HG03571 (cell line): Measurements from ENCODE around the gene TAF1B.
"Not testable (repeated sequence)": the region's sequence is repeated elsewhere in the genome, so short reads cannot be mapped to it uniquely, and the experiment has no call there.

ENCODE experiments used
- ATAC-seq: cut with Tn5 transposase; IDR thresholded peaks from one replicate; pipeline ENCODE4 v1.9.1; 2021; ENCODE audit not compliant: unreplicated experiment

TAF1B gene

GRCh38 chr2:9879455-9880194, 36.4 kb downstream of the TAF1B start:
- no peak for ATAC-seq

- no peak for ATAC-seq
Measured at GRCh38 chr2:9883897-9884296, 40.6 kb downstream of the TAF1B start.

GRCh38 chr2:9884436-9884835, 41.2 kb downstream of the TAF1B start:
- no peak for ATAC-seq

- ATAC-seq, result no peak
Measured at GRCh38 chr2:9885036-9885684, 41.9 kb downstream of the TAF1B start.

GRCh38 chr2:9887513-9887912, 44.2 kb downstream of the TAF1B start:
- no peak for ATAC-seq

DNA sequence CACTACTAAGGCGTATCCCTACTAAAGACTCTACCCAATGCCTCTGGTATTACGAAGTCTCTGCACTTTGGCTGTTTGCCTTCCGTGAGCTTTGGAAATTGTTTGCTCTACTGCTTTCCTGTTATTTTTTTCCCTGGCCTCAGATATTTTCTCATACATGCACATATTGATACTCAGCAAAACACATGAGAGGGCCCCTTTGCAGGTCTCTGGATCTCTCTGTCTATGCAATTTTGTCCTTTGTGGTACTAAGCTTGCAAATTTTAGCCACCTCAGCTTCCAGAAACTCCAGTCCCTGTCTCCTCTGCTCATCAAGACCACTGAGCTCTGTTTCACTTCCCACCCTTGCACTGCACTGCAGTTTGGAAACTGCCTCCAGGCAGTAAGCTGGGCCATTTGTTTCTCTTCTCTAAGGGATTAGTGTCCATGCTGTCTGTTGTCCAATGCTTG, 46.6 kb downstream of the TAF1B start:
- no peak for ATAC-seq

DNA sequence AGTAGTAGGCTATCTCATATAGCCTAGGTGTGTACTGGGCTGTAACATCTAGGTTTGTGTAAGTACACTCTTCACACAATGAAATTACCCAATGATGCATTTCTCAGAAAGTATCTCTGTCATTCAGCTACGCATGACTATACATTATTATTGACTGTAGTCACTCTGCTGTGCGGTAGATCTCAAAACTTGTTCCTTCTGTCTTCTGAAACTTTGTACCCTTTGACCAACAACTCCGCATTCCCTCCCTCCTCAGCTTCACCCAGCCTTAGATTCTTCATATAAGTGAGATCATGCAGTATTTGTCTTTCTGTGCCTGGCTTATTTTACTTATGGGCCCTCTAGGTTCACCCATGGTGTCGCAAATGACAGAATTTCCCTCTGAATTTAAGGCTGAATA, 49.0 kb downstream of the TAF1B start:
- ATAC-seq, result no peak

DNA sequence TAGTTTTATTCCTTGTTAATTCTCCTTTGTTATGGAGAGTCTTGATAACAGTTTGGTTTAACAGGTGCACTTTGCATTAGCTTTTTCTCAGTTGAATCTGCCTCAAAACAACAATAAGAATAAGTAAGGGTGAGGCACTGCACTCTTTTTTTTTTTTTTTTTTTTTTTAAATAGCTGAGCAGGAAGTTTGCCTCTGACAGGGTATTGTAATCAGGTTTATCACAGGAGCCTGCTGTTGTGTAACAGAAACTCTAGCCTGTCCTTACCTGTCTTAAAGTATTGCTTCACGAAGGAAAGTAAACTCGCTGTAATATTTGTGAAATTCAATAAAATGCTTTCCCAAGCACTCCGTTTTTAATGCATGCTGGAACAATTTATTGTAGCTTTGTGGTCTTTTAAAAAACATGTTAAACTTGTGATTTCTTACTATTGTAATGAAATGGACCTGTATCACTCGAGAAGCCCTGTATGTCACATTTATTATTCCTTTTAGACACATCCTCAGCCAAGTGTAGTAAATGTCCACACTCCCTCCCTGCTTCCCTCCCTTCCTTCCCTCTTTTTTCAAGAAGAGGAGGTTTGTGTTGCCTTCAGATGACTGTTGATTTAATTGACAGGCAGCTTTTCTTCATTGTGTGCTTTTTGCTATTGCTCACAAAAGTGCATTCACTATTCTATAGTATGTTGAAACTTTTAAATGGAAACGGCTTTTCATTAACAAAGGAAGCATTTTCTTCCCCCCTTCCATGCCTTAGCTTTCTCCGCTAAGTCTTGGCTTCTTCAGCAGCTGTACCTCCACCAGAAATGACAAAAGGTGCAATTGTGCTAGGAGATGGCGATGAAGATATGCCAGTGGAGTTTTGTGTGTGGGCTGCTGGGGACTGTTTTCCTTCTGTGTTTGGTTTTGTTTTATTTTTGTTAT, 52.7 kb downstream of the TAF1B start:
- no peak for ATAC-seq

GRCh38 chr2:9897331-9897737, 54.1 kb downstream of the TAF1B start:
- no peak for ATAC-seq

DNA sequence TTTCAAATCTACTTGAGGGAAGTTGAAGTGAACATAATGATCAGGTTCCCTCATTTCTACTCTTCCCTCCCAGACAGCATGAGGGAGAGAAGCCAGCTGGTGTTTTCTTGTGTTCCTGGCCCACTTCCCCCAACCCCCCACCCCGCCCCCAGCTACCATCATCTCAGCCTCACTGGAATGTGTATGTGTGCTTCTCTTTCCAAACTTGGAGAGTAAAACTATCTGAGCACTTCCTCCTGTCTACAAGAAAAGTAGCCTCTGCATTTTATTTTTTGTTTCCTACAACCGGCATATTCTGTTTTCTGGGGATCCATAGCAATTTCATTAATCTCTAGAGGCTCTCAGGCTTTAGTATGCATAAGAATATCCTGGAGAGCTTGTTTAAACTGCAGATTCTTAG, 54.6 kb downstream of the TAF1B start:
- ATAC-seq, result no peak

GRCh38 chr2:9905413-9905812, 62.1 kb downstream of the TAF1B start:
- no peak for ATAC-seq

GRCh38 chr2:9907402-9907801, 64.1 kb downstream of the TAF1B start:
- no peak for ATAC-seq

- ATAC-seq, result no peak
Measured at GRCh38 chr2:9908639-9909038, 65.4 kb downstream of the TAF1B start.

- no peak for ATAC-seq
Measured at GRCh38 chr2:9909106-9909505, 65.8 kb downstream of the TAF1B start.

DNA sequence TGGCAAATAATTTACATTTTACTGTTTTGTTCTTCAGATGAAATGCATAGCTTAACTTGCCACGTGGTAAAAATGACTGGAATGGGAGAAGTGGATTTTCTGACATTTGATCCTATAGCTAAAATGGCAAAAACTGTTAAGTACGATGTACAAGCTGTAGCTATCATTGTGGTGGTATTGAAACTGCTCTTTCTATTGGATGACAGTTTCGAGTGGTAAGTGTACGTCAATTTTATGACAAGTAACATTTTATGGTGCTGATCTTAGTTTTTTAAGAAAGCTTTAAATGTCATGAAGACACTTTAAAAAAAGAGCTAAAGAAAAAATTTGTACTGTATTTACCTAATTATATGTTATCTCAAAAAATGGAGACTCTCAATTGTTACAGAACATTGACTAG, 67.4 kb downstream of the TAF1B start:
- no peak for ATAC-seq

GRCh38 chr2:9912468-9912867, 69.2 kb downstream of the TAF1B start:
- no peak for ATAC-seq

- ATAC-seq, result no peak
Measured at GRCh38 chr2:9914384-9915065, 71.3 kb downstream of the TAF1B start.

DNA sequence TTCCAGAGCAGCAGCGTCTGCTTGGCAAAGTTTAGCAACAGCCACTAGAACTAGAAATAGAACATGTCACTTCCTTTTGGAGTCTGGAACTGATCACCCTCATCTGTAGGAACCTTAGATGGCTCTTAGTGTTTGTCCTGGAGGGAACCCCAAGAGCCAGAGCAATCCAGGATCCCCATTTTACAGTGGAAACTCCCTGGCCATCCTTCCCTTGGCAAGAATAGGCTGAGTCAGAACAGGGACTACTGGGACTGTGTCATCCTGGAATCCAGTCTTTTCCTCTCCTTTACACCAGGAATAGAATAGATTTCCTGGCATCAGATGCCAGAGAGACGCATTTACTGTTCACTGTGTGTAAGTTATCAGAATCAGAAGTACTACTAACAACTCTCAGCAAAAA, 75.0 kb downstream of the TAF1B start:
- ATAC-seq, result no peak

GRCh38 chr2:9919512-9919911, 76.2 kb downstream of the TAF1B start:
- ATAC-seq, result no peak

- ATAC-seq, result not testable (repeated sequence)
Measured at GRCh38 chr2:9927020-9927419, 83.7 kb downstream of the TAF1B start.

- ATAC-seq, result no peak
Measured at GRCh38 chr2:9937258-9937657, 94.0 kb downstream of the TAF1B start.
